ENCODE measurements around the gene SPRED2. TPM values are rescaled to one million over a fixed set of nuclear protein-coding genes. Genes with fewer than 3 reads are reported as not detected.

Gene SPRED2
- polyA plus RNA-seq, 1 donor from 2014 or later, result 5.3 TPM

DNA sequence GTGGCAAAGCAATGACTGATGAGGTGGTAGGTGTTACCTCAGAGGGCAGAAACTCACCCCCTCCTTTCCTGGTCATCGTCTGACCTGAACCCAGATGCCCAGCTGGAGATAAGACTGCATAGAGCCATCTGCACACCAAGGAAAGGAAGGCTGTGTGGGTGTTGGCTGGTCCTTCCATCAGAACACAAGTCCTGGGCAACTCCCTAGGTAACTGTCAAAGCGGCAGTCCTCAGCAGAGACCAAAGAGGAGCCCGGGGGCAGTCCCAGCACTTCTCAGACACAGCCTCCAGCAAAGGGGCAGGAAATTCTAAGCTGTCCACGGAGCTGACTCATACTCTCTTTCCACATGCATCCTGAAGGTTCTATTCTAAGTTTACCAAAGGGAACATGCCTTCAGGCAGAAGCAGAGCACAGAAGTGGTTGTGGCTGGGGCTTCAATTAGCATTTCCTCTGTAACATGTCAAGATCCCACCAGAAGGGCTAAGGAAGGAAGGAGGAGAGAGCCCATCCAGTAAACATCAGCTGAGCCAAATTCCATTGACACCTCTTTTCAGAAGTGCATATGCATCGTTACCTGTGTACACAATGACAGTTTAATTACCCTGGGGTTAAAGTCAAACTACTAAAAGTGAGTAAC lies 54.7 kb downstream of the SPRED2 start:
- H3K4me2 ChIP-seq (ENCODE audit: low read length), result no peak overlapping the region
- no peak overlapping the region for H3K27ac ChIP-seq (ENCODE audit: low read length)
- H3K79me2 ChIP-seq (replicated peaks; ENCODE audit: insufficient read depth, low read length), result peaks cover 8% of the 10 kb centered on the region
- TF ChIP-seq SMC3 (conservative IDR thresholded peaks at IDR 0.05; ENCODE audit: poor library complexity) (no peak), EP300 (conservative IDR thresholded peaks at IDR 0.05; ENCODE audit: poor library complexity, severe bottlenecking) (no peak), MXI1 (conservative IDR thresholded peaks at IDR 0.05; ENCODE audit: poor library complexity, severe bottlenecking) (no peak), EZH2 (IDR thresholded peaks at IDR 0.05; ENCODE audit: borderline replicate concordance, insufficient read depth, low read length, poor library complexity, severe bottlenecking) (no peak), RAD21 (conservative IDR thresholded peaks at IDR 0.05) (no peak), POLR2AphosphoS5 (IDR thresholded peaks at IDR 0.05) (no peak), TAF1 (IDR thresholded peaks at IDR 0.05; ENCODE audit: low read depth) (no peak)
- TF ChIP-seq, protein P1, sequence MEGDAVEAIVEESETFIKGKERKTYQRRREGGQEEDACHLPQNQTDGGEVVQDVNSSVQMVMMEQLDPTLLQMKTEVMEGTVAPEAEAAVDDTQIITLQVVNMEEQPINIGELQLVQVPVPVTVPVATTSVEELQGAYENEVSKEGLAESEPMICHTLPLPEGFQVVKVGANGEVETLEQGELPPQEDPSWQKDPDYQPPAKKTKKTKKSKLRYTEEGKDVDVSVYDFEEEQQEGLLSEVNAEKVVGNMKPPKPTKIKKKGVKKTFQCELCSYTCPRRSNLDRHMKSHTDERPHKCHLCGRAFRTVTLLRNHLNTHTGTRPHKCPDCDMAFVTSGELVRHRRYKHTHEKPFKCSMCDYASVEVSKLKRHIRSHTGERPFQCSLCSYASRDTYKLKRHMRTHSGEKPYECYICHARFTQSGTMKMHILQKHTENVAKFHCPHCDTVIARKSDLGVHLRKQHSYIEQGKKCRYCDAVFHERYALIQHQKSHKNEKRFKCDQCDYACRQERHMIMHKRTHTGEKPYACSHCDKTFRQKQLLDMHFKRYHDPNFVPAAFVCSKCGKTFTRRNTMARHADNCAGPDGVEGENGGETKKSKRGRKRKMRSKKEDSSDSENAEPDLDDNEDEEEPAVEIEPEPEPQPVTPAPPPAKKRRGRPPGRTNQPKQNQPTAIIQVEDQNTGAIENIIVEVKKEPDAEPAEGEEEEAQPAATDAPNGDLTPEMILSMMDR (IDR thresholded peaks at IDR 0.05; ENCODE audit: poor library complexity, severe bottlenecking), result no peak
- TF ChIP-seq, protein P2, sequence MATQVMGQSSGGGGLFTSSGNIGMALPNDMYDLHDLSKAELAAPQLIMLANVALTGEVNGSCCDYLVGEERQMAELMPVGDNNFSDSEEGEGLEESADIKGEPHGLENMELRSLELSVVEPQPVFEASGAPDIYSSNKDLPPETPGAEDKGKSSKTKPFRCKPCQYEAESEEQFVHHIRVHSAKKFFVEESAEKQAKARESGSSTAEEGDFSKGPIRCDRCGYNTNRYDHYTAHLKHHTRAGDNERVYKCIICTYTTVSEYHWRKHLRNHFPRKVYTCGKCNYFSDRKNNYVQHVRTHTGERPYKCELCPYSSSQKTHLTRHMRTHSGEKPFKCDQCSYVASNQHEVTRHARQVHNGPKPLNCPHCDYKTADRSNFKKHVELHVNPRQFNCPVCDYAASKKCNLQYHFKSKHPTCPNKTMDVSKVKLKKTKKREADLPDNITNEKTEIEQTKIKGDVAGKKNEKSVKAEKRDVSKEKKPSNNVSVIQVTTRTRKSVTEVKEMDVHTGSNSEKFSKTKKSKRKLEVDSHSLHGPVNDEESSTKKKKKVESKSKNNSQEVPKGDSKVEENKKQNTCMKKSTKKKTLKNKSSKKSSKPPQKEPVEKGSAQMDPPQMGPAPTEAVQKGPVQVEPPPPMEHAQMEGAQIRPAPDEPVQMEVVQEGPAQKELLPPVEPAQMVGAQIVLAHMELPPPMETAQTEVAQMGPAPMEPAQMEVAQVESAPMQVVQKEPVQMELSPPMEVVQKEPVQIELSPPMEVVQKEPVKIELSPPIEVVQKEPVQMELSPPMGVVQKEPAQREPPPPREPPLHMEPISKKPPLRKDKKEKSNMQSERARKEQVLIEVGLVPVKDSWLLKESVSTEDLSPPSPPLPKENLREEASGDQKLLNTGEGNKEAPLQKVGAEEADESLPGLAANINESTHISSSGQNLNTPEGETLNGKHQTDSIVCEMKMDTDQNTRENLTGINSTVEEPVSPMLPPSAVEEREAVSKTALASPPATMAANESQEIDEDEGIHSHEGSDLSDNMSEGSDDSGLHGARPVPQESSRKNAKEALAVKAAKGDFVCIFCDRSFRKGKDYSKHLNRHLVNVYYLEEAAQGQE (IDR thresholded peaks at IDR 0.05; ENCODE audit: borderline replicate concordance), result no peak
- H3K4me3 ChIP-seq (ENCODE audit: low read length), result no peak overlapping the region
- no peaks in the 10 kb centered on the region for H4K20me1 ChIP-seq (ENCODE audit: insufficient read depth)
- H3K27me3 ChIP-seq (ENCODE audit: insufficient read depth, low read depth, low read length), result no peaks in the 10 kb centered on the region
- no peaks in the 10 kb centered on the region for H3K9me3 ChIP-seq (ENCODE audit: low read length)
- no peak overlapping the region for H2AFZ ChIP-seq (ENCODE audit: low read depth, low read length)
- H3K9me2 ChIP-seq (ENCODE audit: insufficient read depth, low read length), result no peaks in the 10 kb centered on the region
- no peaks in the 10 kb centered on the region for H3F3A ChIP-seq (ENCODE audit: insufficient read depth, low read length, poor library complexity, severe bottlenecking)
- H3K36me3 ChIP-seq (ENCODE audit: insufficient read depth, low read length), result no peaks in the 10 kb centered on the region
- H3K9ac ChIP-seq (ENCODE audit: low read length), result no peak overlapping the region

DNA sequence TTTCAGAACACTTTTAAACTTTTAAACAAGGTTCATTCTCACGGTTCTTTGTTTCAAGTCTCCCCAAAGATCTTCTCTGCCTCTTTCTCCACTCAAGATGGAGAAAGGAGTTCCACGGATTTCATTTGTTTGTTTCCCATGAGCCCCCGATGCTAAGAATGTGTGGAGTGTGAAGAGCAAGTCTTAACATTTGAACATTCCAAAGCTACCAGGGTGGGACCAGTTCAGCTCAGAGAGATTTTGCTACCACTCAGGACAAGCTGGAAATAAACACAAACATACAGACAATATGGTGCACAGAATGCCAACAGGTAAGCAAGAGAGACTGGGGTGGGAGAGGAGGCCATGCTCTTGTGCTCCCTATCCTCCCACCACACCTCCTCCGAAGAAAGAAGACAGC lies 56.7 kb downstream of the SPRED2 start:
- no peak overlapping the region for H3K4me3 ChIP-seq (ENCODE audit: low read length)
- H3K4me2 ChIP-seq (ENCODE audit: low read length), result no peak overlapping the region
- H3K36me3 ChIP-seq (ENCODE audit: insufficient read depth, low read length), result no peaks in the 10 kb centered on the region
- no peaks in the 10 kb centered on the region for H3K27me3 ChIP-seq (ENCODE audit: insufficient read depth, low read depth, low read length)
- no peaks in the 10 kb centered on the region for H3K9me3 ChIP-seq (ENCODE audit: low read length)
- peaks cover 8% of the 10 kb centered on the region for H3K79me2 ChIP-seq (replicated peaks; ENCODE audit: insufficient read depth, low read length)
- H3K27ac ChIP-seq (ENCODE audit: low read length), result no peak overlapping the region
- H4K20me1 ChIP-seq (ENCODE audit: insufficient read depth), result no peaks in the 10 kb centered on the region
- no peak overlapping the region for H2AFZ ChIP-seq (ENCODE audit: low read depth, low read length)
- no peaks in the 10 kb centered on the region for H3K9me2 ChIP-seq (ENCODE audit: insufficient read depth, low read length)
- no peak overlapping the region for H3K9ac ChIP-seq (ENCODE audit: low read length)
- no peaks in the 10 kb centered on the region for H3F3A ChIP-seq (ENCODE audit: insufficient read depth, low read length, poor library complexity, severe bottlenecking)
- TF ChIP-seq, protein P1 (IDR thresholded peaks at IDR 0.05; ENCODE audit: poor library complexity, severe bottlenecking), result no peak
- TF ChIP-seq POLR2AphosphoS5 (IDR thresholded peaks at IDR 0.05) (no peak), RAD21 (conservative IDR thresholded peaks at IDR 0.05) (no peak), EZH2 (IDR thresholded peaks at IDR 0.05; ENCODE audit: borderline replicate concordance, insufficient read depth, low read length, poor library complexity, severe bottlenecking) (no peak), TAF1 (IDR thresholded peaks at IDR 0.05; ENCODE audit: low read depth) (no peak), EP300 (conservative IDR thresholded peaks at IDR 0.05; ENCODE audit: poor library complexity, severe bottlenecking) (no peak), SMC3 (conservative IDR thresholded peaks at IDR 0.05; ENCODE audit: poor library complexity) (no peak), MXI1 (conservative IDR thresholded peaks at IDR 0.05; ENCODE audit: poor library complexity, severe bottlenecking) (no peak)
- TF ChIP-seq, protein P2 (IDR thresholded peaks at IDR 0.05; ENCODE audit: borderline replicate concordance), result no peak
